HEK293 (cell line): ENCODE results near the gene MKRN1.

Experiments used
- BCL11A ChIP-seq: fragments of 450-650 bp; formaldehyde crosslinking; IDR thresholded peaks from 2 replicates; pipeline ENCODE4 v1.5.1; 2016; ENCODE audit warnings: low read depth, missing biosample characterization, missing genetic modification characterization
- FEZF1 ChIP-seq: fragments of 450-650 bp; formaldehyde crosslinking; IDR thresholded peaks from 2 replicates; pipeline ENCODE4 v1.5.1; 2016; ENCODE audit warnings: missing biosample characterization, missing genetic modification characterization
- GLIS2 ChIP-seq: fragments of 450-650 bp; formaldehyde crosslinking; IDR thresholded peaks from 2 replicates; pipeline ENCODE4 v1.5.1; 2016; ENCODE audit warnings: missing biosample characterization, missing genetic modification characterization
- KLF7 ChIP-seq: fragments of 450-650 bp; formaldehyde crosslinking; IDR thresholded peaks from 2 replicates; pipeline ENCODE4 v1.5.1; 2016; ENCODE audit warnings: missing biosample characterization, missing genetic modification characterization, borderline replicate concordance
- PRDM1 ChIP-seq: fragments of 450-650 bp; formaldehyde crosslinking; IDR thresholded peaks from 2 replicates; pipeline ENCODE4; 2016; ENCODE audit warnings: missing biosample characterization, missing genetic modification characterization
- SETDB1 ChIP-seq: IDR thresholded peaks from one replicate; pipeline ENCODE4 v1.6.1; 2017; ENCODE audit warnings: mild to moderate bottlenecking, low read length, moderate library complexity, mixed read lengths; ENCODE audit not compliant: insufficient read length
- ZBTB11 ChIP-seq: fragments of 450-650 bp; formaldehyde crosslinking; conservative IDR thresholded peaks from 2 replicates; pipeline ENCODE4 v1.5.1; 2016; ENCODE audit warnings: low read depth, missing biosample characterization, missing genetic modification characterization
- ZBTB48 ChIP-seq: fragments of 450-650 bp; formaldehyde crosslinking; IDR thresholded peaks from 2 replicates; pipeline ENCODE4 v1.5.1; 2016; ENCODE audit warnings: missing biosample characterization, missing genetic modification characterization
- ZEB2 ChIP-seq: fragments of 450-650 bp; formaldehyde crosslinking; IDR thresholded peaks from 2 replicates; pipeline ENCODE4 v1.5.1; 2016; ENCODE audit warnings: missing biosample characterization, missing genetic modification characterization
- ZFHX2 ChIP-seq: fragments of 450-650 bp; formaldehyde crosslinking; conservative IDR thresholded peaks from 2 replicates; pipeline ENCODE4 v1.5.1; 2016; ENCODE audit warnings: missing biosample characterization, missing genetic modification characterization
- ZFP37 ChIP-seq: fragments of 450-650 bp; formaldehyde crosslinking; IDR thresholded peaks from 2 replicates; pipeline ENCODE4 v1.5.1; 2016; ENCODE audit warnings: missing biosample characterization, missing genetic modification characterization
- ZFP41 ChIP-seq: fragments of 450-650 bp; formaldehyde crosslinking; IDR thresholded peaks from 2 replicates; pipeline ENCODE4 v1.5.1; 2016; ENCODE audit warnings: missing biosample characterization, missing genetic modification characterization, borderline replicate concordance
- ZNF112 ChIP-seq: fragments of 450-650 bp; formaldehyde crosslinking; IDR thresholded peaks from 2 replicates; pipeline ENCODE4 v1.5.0; 2017; ENCODE audit warnings: missing biosample characterization, missing genetic modification characterization
- ZNF133 ChIP-seq: fragments of 450-650 bp; formaldehyde crosslinking; IDR thresholded peaks from 2 replicates; pipeline ENCODE4 v1.5.1; 2016; ENCODE audit warnings: missing biosample characterization, missing genetic modification characterization
- ZNF174 ChIP-seq: fragments of 450-650 bp; formaldehyde crosslinking; IDR thresholded peaks from 2 replicates; pipeline ENCODE4 v1.5.0; 2017; ENCODE audit warnings: missing biosample characterization, mild to moderate bottlenecking, missing genetic modification characterization
- ZNF202 ChIP-seq: fragments of 450-650 bp; formaldehyde crosslinking; IDR thresholded peaks from 2 replicates; pipeline ENCODE4 v1.5.1; 2016; ENCODE audit warnings: missing biosample characterization, missing genetic modification characterization, borderline replicate concordance
- ZNF26 ChIP-seq: fragments of 450-650 bp; formaldehyde crosslinking; IDR thresholded peaks from 2 replicates; pipeline ENCODE4 v1.5.1; 2016; ENCODE audit warnings: missing biosample characterization, missing genetic modification characterization
- ZNF292 ChIP-seq: fragments of 450-650 bp; formaldehyde crosslinking; IDR thresholded peaks from 2 replicates; pipeline ENCODE4 v1.5.1; 2016; ENCODE audit warnings: low read depth, missing biosample characterization, missing genetic modification characterization, borderline replicate concordance
- ZNF366 ChIP-seq: fragments of 450-650 bp; formaldehyde crosslinking; conservative IDR thresholded peaks from 2 replicates; pipeline ENCODE4 v1.5.1; 2016; ENCODE audit warnings: missing biosample characterization, missing genetic modification characterization
- ZNF426 ChIP-seq: fragments of 450-650 bp; formaldehyde crosslinking; IDR thresholded peaks from 2 replicates; pipeline ENCODE4 v1.5.1; 2017; ENCODE audit warnings: missing biosample characterization, missing genetic modification characterization, mild to moderate bottlenecking, inconsistent platforms, moderate library complexity
- ZNF621 ChIP-seq: fragments of 450-650 bp; formaldehyde crosslinking; IDR thresholded peaks from 2 replicates; pipeline ENCODE4 v1.5.1; 2017; ENCODE audit warnings: missing biosample characterization, missing genetic modification characterization
- ZNF791 ChIP-seq: fragments of 450-650 bp; formaldehyde crosslinking; IDR thresholded peaks from 2 replicates; pipeline ENCODE4 v1.5.1; 2016; ENCODE audit warnings: missing biosample characterization, missing genetic modification characterization
- ZSCAN23 ChIP-seq: fragments of 450-650 bp; formaldehyde crosslinking; IDR thresholded peaks from 2 replicates; pipeline ENCODE4 v1.5.1; 2016; ENCODE audit warnings: missing biosample characterization, missing genetic modification characterization
- TF ChIP-seq, protein P1 (sequence below): IDR thresholded peaks from 2 replicates; pipeline ENCODE4 v1.6.1; 2011; ENCODE audit warnings: mild to moderate bottlenecking, low read depth, low read length, borderline replicate concordance
- TF ChIP-seq, protein P2 (sequence below): fragments of 450-650 bp; formaldehyde crosslinking; IDR thresholded peaks from 2 replicates; pipeline ENCODE4 v1.5.1; 2016; ENCODE audit warnings: missing biosample characterization, missing genetic modification characterization
- TF ChIP-seq, protein P3 (sequence below): fragments of 450-650 bp; formaldehyde crosslinking; IDR thresholded peaks from 2 replicates; pipeline ENCODE4 v1.5.1; 2016; ENCODE audit warnings: missing biosample characterization, missing genetic modification characterization
- TF ChIP-seq, protein P4 (sequence below): fragments of 450-650 bp; formaldehyde crosslinking; IDR thresholded peaks from 2 replicates; pipeline ENCODE4 v1.5.1; 2016; ENCODE audit warnings: missing biosample characterization, missing genetic modification characterization

MKRN1 gene

DNA sequence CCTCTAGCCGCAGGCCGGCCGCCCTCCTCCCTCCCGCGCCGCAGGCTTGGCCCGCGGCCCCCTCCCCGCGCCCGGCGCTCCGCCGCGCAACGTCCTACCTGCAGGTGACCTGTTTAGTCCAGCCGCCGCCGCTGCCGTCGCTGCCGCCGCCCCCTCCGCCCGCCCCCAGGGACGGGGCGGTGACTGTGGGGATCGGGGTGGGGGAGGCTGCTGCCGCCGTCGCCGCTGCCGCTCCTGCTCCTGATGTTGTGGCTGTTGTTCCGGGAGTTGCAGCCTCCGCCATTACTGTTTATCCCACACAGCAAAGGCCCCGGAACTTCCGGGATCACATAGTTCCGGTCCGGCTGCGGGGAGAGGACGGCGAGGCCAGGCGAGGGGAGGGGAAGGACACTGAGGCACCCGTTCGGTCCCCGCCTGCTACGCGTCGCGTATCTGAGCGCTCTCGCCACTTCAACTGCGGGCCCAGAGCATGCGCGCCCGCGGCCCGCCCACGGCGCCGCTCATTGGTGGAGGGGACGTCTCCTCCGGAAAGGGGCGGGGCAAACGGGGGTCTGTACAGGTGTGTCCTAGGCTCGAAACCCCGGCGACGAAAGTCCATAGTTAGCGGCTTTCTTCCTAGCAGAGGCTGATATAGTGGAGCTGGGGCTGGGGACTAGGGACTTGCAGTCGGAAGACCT is at the start of gene MKRN1 (continued):
- TF ChIP-seq BCL11A (tag by site-specific recombination), result no peak
- TF ChIP-seq ZBTB48 (tag by site-specific recombination), result no peak
- TF ChIP-seq PRDM1 (tag by site-specific recombination), result no peak
- TF ChIP-seq GLIS2 (tag by site-specific recombination), result no peak
- TF ChIP-seq, protein P1, sequence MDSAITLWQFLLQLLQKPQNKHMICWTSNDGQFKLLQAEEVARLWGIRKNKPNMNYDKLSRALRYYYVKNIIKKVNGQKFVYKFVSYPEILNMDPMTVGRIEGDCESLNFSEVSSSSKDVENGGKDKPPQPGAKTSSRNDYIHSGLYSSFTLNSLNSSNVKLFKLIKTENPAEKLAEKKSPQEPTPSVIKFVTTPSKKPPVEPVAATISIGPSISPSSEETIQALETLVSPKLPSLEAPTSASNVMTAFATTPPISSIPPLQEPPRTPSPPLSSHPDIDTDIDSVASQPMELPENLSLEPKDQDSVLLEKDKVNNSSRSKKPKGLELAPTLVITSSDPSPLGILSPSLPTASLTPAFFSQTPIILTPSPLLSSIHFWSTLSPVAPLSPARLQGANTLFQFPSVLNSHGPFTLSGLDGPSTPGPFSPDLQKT, result peak; percentile 80; the same call in 1 of the 2 replicates
- TF ChIP-seq, protein P2, sequence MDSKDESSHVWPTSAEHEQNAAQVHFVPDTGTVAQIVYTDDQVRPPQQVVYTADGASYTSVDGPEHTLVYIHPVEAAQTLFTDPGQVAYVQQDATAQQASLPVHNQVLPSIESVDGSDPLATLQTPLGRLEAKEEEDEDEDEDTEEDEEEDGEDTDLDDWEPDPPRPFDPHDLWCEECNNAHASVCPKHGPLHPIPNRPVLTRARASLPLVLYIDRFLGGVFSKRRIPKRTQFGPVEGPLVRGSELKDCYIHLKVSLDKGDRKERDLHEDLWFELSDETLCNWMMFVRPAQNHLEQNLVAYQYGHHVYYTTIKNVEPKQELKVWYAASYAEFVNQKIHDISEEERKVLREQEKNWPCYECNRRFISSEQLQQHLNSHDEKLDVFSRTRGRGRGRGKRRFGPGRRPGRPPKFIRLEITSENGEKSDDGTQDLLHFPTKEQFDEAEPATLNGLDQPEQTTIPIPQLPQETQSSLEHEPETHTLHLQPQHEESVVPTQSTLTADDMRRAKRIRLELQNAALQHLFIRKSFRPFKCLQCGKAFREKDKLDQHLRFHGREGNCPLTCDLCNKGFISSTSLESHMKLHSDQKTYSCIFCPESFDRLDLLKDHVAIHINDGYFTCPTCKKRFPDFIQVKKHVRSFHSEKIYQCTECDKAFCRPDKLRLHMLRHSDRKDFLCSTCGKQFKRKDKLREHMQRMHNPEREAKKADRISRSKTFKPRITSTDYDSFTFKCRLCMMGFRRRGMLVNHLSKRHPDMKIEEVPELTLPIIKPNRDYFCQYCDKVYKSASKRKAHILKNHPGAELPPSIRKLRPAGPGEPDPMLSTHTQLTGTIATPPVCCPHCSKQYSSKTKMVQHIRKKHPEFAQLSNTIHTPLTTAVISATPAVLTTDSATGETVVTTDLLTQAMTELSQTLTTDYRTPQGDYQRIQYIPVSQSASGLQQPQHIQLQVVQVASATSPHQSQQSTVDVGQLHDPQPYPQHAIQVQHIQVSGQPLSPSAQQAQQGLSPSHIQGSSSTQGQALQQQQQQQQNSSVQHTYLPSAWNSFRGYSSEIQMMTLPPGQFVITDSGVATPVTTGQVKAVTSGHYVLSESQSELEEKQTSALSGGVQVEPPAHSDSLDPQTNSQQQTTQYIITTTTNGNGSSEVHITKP (tag by site-specific recombination), result peak; percentile 59
- TF ChIP-seq ZNF621 (tag by site-specific recombination), result no peak
- TF ChIP-seq ZFP41 (tag by site-specific recombination), result no peak
- no peak for TF ChIP-seq ZNF292
- peak; percentile 73 for TF ChIP-seq ZEB2
- no peak for TF ChIP-seq ZFP37 (tag by site-specific recombination)
- TF ChIP-seq, protein P3, sequence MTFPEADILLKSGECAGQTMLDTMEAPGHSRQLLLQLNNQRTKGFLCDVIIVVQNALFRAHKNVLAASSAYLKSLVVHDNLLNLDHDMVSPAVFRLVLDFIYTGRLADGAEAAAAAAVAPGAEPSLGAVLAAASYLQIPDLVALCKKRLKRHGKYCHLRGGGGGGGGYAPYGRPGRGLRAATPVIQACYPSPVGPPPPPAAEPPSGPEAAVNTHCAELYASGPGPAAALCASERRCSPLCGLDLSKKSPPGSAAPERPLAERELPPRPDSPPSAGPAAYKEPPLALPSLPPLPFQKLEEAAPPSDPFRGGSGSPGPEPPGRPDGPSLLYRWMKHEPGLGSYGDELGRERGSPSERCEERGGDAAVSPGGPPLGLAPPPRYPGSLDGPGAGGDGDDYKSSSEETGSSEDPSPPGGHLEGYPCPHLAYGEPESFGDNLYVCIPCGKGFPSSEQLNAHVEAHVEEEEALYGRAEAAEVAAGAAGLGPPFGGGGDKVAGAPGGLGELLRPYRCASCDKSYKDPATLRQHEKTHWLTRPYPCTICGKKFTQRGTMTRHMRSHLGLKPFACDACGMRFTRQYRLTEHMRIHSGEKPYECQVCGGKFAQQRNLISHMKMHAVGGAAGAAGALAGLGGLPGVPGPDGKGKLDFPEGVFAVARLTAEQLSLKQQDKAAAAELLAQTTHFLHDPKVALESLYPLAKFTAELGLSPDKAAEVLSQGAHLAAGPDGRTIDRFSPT (tag by site-specific recombination), result no peak
- TF ChIP-seq ZNF174 (tag by site-specific recombination), result no peak
- no peak for TF ChIP-seq ZNF202 (tag by site-specific recombination)
- peak; percentile 66; the same call in 1 of the 2 replicates for TF ChIP-seq ZFHX2 (tag by site-specific recombination)
- TF ChIP-seq ZNF426 (tag by site-specific recombination), result no peak
- TF ChIP-seq, protein P4, sequence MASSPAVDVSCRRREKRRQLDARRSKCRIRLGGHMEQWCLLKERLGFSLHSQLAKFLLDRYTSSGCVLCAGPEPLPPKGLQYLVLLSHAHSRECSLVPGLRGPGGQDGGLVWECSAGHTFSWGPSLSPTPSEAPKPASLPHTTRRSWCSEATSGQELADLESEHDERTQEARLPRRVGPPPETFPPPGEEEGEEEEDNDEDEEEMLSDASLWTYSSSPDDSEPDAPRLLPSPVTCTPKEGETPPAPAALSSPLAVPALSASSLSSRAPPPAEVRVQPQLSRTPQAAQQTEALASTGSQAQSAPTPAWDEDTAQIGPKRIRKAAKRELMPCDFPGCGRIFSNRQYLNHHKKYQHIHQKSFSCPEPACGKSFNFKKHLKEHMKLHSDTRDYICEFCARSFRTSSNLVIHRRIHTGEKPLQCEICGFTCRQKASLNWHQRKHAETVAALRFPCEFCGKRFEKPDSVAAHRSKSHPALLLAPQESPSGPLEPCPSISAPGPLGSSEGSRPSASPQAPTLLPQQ (tag by site-specific recombination), result peak; percentile 85
- TF ChIP-seq ZNF112, result no peak
- no peak for TF ChIP-seq FEZF1
- no peak for TF ChIP-seq ZNF366
- peak; percentile 98 for TF ChIP-seq ZBTB11
- TF ChIP-seq ZNF26 (tag by site-specific recombination), result no peak
- no peak for TF ChIP-seq KLF7 (tag by site-specific recombination)
- no peak for TF ChIP-seq ZSCAN23
- no peak for TF ChIP-seq ZNF791 (tag by site-specific recombination)
- no peak for TF ChIP-seq SETDB1
- no peak for TF ChIP-seq ZNF133 (tag by site-specific recombination)
